D721Med (cell line): Measurements from ENCODE around the gene UGT3A1.
"Not testable (repeated sequence)": the region's sequence is repeated elsewhere in the genome, so short reads cannot be mapped to it uniquely, and the experiment has no call there.

ENCODE experiments used
- DNase-seq: peaks from one replicate; pipeline ENCODE4 v3.0.0; 2011; ENCODE audit warnings: low spot score; ENCODE audit not compliant: insufficient read length
- FAIRE-seq: peaks from 2 replicates; lab custom pipeline; 2011; peaks lifted over from hg19 to GRCh38; lab: Jason Lieb, UNC
- TF ChIP-seq, protein P1 (sequence below): IDR thresholded peaks from 2 replicates; pipeline ENCODE4 v1.5.1; 2012; ENCODE audit warnings: mild to moderate bottlenecking, control low read depth; ENCODE audit not compliant: insufficient read depth; ENCODE audit errors: missing control alignments

The UGT3A1 gene

DNA sequence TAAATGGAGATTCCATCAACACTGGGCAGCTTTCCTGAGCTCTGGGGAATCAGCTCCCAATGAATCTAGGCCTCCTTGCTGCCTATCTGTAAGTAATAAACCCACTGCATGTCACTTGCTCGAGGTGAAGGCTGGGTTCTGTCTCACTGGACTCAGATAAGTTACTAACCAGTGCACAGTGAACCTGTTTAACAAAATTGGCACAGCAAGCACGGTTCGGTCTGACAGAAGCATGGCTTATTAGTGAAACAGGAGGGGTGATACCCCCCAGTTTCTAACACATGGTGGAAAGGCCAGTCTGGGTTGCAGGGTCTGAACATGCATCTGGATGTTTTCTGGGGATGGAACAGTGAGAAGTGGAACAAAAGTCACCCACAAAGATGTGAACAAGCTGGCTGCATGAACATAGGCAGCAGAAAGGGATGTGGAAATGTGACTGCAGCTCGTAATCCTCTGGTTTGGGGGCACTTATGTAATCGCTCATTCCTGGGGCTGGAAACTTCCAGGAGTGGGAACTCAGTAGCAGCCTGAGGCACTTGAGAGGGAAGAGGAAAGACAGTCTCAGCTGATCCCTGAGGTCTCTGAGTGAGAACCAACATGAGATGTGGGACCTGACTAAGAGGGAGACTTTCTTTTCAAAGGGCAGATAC is 37.8 kb upstream of the UGT3A1 start:
- no peak for FAIRE-seq
- DNase-seq, result no peak
- TF ChIP-seq, protein P1, sequence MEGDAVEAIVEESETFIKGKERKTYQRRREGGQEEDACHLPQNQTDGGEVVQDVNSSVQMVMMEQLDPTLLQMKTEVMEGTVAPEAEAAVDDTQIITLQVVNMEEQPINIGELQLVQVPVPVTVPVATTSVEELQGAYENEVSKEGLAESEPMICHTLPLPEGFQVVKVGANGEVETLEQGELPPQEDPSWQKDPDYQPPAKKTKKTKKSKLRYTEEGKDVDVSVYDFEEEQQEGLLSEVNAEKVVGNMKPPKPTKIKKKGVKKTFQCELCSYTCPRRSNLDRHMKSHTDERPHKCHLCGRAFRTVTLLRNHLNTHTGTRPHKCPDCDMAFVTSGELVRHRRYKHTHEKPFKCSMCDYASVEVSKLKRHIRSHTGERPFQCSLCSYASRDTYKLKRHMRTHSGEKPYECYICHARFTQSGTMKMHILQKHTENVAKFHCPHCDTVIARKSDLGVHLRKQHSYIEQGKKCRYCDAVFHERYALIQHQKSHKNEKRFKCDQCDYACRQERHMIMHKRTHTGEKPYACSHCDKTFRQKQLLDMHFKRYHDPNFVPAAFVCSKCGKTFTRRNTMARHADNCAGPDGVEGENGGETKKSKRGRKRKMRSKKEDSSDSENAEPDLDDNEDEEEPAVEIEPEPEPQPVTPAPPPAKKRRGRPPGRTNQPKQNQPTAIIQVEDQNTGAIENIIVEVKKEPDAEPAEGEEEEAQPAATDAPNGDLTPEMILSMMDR, result no peak

DNA sequence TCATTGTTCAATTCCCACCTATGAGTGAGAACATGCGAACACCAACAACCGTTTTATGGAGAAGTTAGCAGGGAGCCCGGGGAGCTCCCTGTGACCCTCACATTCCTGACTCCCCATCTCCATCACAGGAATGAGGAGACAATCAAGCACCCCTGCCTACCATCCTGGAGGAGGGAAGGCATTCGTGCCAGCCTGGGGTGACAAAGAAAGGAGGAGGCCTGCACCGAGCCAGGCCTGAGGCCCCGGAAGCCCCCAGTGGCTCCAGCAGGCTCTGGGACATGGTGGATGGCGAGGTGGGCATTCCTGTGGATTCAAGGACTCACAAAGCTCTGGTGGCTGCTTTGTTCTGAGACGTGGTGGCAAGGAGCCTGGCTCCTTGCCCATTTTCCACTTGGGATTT is 36.5 kb upstream of the UGT3A1 start:
- DNase-seq, result no peak
- no peak for FAIRE-seq
- TF ChIP-seq, protein P1, result no peak

DNA sequence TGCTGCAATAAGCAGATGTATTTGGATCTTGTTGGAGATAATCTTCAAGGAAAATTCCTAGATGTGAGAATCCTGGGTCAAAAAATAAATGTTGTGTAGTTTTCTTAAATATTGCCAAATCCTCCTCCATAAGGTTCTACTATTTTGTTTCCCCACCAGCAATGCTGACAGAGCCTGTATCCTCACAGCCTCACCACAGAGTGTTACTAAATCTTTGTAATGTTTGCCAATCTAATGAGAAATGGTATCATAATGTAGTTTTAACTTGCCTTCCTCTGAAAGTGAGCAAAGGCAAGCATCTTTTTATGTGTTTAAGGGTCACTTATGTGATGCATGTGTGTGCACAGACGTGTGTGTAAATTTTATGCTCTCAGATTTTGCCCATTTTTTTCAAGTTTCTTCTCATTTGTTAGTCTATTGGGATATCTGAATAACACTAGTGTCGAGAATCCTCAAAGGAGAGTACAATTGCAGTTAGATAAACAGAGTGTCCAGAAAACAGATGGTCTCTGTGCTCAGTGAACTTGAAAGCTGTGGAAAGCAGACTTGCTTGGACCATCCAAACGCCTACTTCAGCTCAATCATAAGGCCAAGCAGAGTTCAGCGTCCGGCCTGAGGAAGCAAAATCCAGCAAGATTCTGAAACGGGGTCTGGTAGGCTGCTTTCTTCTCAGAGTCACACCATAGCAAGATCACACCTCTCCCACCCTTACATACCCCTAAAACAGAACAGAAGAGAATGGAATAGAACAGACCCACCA is 35.7 kb upstream of the UGT3A1 start:
- no peak for DNase-seq
- FAIRE-seq, result no peak
- TF ChIP-seq, protein P1, result no peak

DNA sequence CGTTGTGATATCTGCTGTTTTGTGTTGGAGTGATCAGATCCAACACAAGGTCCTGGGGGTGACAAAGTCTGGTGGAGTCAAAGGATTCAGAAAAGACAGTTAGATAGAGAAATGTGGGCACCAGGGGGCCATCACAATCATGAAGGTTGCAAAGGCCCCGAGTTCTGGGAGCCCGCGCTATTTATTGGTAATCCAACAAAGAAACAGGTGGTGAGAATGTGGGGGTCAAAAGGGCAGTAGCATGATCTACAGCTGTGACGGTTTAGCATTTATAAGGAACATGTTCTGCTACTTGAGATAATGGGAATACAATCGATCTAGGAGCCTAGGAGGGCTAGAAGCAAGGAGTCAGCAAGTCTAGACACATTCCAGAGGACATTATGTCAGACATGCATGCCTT is 31.1 kb upstream of the UGT3A1 start:
- DNase-seq, FAIRE-seq: not testable (repeated sequence)

DNA sequence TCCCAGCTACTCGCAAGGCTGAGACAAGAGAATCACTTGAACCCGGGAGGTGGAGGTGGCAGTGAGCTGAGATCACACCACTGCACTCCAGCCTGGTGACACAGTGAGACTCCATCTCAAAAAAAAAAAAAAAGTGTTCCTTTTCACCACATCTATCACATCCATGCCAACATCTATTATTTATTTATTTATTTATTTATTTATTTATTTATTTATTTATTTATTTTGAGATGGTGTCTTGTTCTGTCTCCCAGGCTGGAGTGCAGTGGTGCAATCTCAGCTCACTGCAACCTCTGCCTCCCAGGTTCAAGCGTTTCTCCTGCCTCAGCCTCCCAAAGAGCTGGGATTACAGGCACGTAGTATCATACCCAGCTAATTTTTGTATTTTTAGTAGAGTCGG is 28.4 kb upstream of the UGT3A1 start:
- not testable (repeated sequence) for FAIRE-seq

DNA sequence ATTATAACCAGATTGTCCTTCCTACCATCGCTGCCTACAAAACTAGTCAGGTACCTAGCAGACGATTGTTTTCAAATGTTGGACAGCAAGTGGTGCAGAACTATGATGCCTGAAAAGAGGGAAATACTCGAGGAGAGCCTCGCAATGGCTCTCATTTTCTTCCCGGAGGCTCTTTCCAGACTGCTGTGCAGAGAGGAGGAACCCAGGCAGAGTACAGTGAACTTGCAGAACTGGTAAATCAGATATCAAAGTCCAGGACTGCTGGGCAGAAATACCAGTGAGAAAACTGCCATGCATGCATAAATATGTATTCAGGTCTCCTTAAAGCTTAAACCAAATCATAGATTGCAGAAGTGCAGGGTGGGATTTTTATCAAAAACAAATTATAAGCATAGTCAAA is 26.4 kb upstream of the UGT3A1 start:
- FAIRE-seq (no peak), DNase-seq (no peak)
- TF ChIP-seq, protein P1, result no peak

More for the DNA sequence above, 28.4 kb upstream of the UGT3A1 start:
- DNase-seq, result not testable (repeated sequence)

DNA sequence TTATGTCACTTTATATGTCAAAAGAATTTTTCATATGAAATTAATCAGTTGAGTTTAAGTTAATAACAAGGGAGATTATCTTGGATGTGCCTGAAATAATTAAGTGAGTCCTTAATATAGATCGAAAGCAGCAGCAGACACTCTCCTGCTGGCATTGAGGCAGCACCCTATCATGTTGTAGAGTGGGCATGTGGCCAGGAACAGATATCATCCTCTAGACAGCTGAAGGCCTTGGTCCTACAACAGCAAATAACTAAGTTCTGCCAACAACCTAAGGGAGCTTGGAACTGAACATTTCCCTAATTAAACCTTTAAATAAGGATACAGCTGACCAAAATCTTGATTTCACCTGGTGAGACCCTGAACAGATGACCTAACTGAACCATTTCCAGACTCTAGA is 25.8 kb upstream of the UGT3A1 start:
- DNase-seq (no peak), FAIRE-seq (no peak)
- TF ChIP-seq, protein P1, result no peak

DNA sequence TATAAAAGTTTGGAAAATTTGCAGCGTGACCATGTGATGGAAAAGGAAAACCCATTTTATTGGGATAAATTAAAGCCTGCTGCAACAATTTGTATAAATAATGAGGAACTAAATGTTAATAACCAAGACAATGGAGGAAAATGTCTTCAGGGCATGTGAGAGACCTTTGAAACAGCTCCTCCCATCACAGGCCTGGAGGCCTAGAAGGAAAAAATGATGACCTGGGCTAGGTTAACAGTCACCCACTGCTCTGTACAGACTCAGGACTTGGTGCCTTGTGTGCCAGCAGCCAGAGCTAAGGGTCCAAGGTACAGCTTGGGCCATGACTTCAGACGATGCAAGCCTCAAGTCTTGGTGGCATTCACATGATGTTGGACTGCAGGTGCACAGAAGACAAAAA is 22.0 kb upstream of the UGT3A1 start:
- TF ChIP-seq, protein P1, result no peak
- DNase-seq (no peak), FAIRE-seq (no peak)
